Caki2 (cell line): ENCODE data around the gene LRRC8D. TPM values are rescaled to one million over a fixed set of nuclear protein-coding genes. Genes with fewer than 3 reads are reported as not detected.
A peak's percentile ranks its signal among the peaks of the same experiment; 100 is the strongest.

Experiments
- DNase-seq: peaks from one replicate; pipeline ENCODE4 v3.0.0-alpha.2; 2015; ENCODE audit warnings: low read depth
- in situ Hi-C: cut with HindIII; loops from 2 replicates; pipeline ENCODE4 v1.10.0; 2016; ENCODE audit warnings: low sequenced_read_pairs, low pct_unique_long_range_greater_than_20kb, mixed read lengths
- total RNA-seq: library from RNA; depleted of rRNA; stranded (reverse); fragments of >200 nt; shearing (Covaris generic); gene quantifications from 2 replicates; pipeline ENCODE4 v1.2.3, GENCODE V29; 2014; ENCODE audit warnings: low replicate concordance

The LRRC8D gene
- total RNA-seq, 1 experiment from 2014 or later = 38.4 TPM

- in situ Hi-C loops = no loop called here
- peak; percentile 51 for DNase-seq
Measured at GRCh38 chr1:89941110-89941766, 120.4 kb downstream of the LRRC8D start.

GRCh38 chr1:89942014-89942413 lies 121.2 kb downstream of the LRRC8D start:
- no peak for DNase-seq
- in situ Hi-C loops = no loop called here

GRCh38 chr1:89942825-89943658 lies 122.2 kb downstream of the LRRC8D start:
- in situ Hi-C loops = no loop called here
- DNase-seq = no peak

- no peak for DNase-seq
- in situ Hi-C loops = no loop called here
Measured at GRCh38 chr1:89943846-89944781, 123.3 kb downstream of the LRRC8D start.

- in situ Hi-C loops = no loop called here
Measured at GRCh38 chr1:89945852-89946476, 125.1 kb downstream of the LRRC8D start.

GRCh38 chr1:89946532-89946931 lies 125.7 kb downstream of the LRRC8D start:
- no peak for DNase-seq
- in situ Hi-C loops = no loop called here

More at GRCh38 chr1:89945852-89946476, 125.1 kb downstream of the LRRC8D start:
- DNase-seq = no peak

GRCh38 chr1:89948722-89949345 lies 128.0 kb downstream of the LRRC8D start:
- in situ Hi-C loops = no loop called here
- DNase-seq = no peak

- in situ Hi-C loops = no loop called here
- DNase-seq = peak; percentile 33
Measured at GRCh38 chr1:89949991-89950624, 129.3 kb downstream of the LRRC8D start.

GRCh38 chr1:89950703-89951102 lies 129.9 kb downstream of the LRRC8D start:
- in situ Hi-C loops = no loop called here
- DNase-seq = no peak

GRCh38 chr1:89951766-89952604 lies 131.2 kb downstream of the LRRC8D start:
- peak; percentile 74 for DNase-seq
- in situ Hi-C loops = no loop called here

GRCh38 chr1:89952605-89953130 lies 131.8 kb downstream of the LRRC8D start:
- in situ Hi-C loops = no loop called here
- DNase-seq = no peak

GRCh38 chr1:89953131-89953626 lies 132.3 kb downstream of the LRRC8D start:
- in situ Hi-C loops = no loop called here
- peak; percentile 94 for DNase-seq

GRCh38 chr1:89953929-89954328 lies 133.1 kb downstream of the LRRC8D start:
- peak; percentile 45 for DNase-seq
- in situ Hi-C loops = no loop called here

GRCh38 chr1:89954401-89954800 lies 133.6 kb downstream of the LRRC8D start:
- in situ Hi-C loops = no loop called here
- no peak for DNase-seq

- no peak for DNase-seq
- in situ Hi-C loops = no loop called here
Measured at GRCh38 chr1:89955311-89956205, 134.7 kb downstream of the LRRC8D start.
